GM23338 (cell line): ENCODE measurements around the gene KRTAP4-3. TPM values are rescaled to one million over a fixed set of nuclear protein-coding genes. Genes with fewer than 3 reads are reported as not detected.

Experiments
- ATAC-seq: fragments of 200-7000 bp; cut with Tn5 transposase; 3 replicates; pipeline ENCODE4 v1.9.1; 2020
- DNase-seq: peaks from one replicate; pipeline ENCODE4 v3.0.0-alpha.2; 2015; ENCODE audit warnings: low spot score
- H2AFZ ChIP-seq: fragments of 200-600 bp; sonication (generic); 2 replicates; pipeline ENCODE4 v1.8.0; 2016; ENCODE audit warnings: antibody characterized with exemption, mild to moderate bottlenecking, moderate library complexity
- H3F3A ChIP-seq: fragments of 200-600 bp; sonication (generic); replicated peaks from 2 replicates; pipeline ENCODE4 v1.8.0; 2017; ENCODE audit warnings: antibody characterized with exemption, mixed run types, low read depth
- H3K27ac ChIP-seq: fragments of 200-600 bp; sonication (generic); 2 replicates; pipeline ENCODE4 v1.6.1; 2016; ENCODE audit warnings: low read depth
- H3K27me3 ChIP-seq: fragments of 200-600 bp; sonication (generic); 2 replicates; pipeline ENCODE4 v1.8.0; 2016; ENCODE audit warnings: mild to moderate bottlenecking, mixed run types, moderate library complexity; ENCODE audit not compliant: insufficient read depth
- H3K36me3 ChIP-seq: fragments of 200-600 bp; sonication (generic); 2 replicates; pipeline ENCODE4 v1.8.0; 2016; ENCODE audit warnings: mild to moderate bottlenecking; ENCODE audit not compliant: insufficient read depth
- H3K4me1 ChIP-seq: fragments of 200-600 bp; sonication (generic); 2 replicates; pipeline ENCODE4 v1.8.0; 2016; ENCODE audit warnings: mild to moderate bottlenecking, moderate library complexity; ENCODE audit not compliant: insufficient read depth
- H3K4me2 ChIP-seq: fragments of 200-600 bp; sonication (generic); 2 replicates; pipeline ENCODE4 v1.7.1; 2017; ENCODE audit warnings: mixed run types
- H3K4me3 ChIP-seq: fragments of 200-600 bp; sonication (generic); 2 replicates; pipeline ENCODE4 v1.6.1; 2016; ENCODE audit warnings: mixed run types
- H3K79me2 ChIP-seq: fragments of 200-600 bp; sonication (generic); replicated peaks from 2 replicates; pipeline ENCODE4 v1.8.0; 2017; ENCODE audit warnings: mild to moderate bottlenecking; ENCODE audit not compliant: insufficient read depth
- H3K9me2 ChIP-seq: fragments of 200-600 bp; sonication (generic); 2 replicates; pipeline ENCODE4 v1.8.0; 2017; ENCODE audit not compliant: insufficient read depth
- H4K20me1 ChIP-seq: fragments of 200-600 bp; sonication (generic); replicated peaks from 2 replicates; pipeline ENCODE4 v1.8.0; 2017; ENCODE audit warnings: mild to moderate bottlenecking; ENCODE audit not compliant: insufficient read depth
- H3K27ac Mint-ChIP-seq: 2 replicates; pipeline ENCODE4 v1.8.0; 2020; ENCODE audit warnings: inconsistent platforms, mild to moderate bottlenecking, moderate library complexity, mixed read lengths
- H3K27me3 Mint-ChIP-seq: 3 replicates; pipeline ENCODE4 v1.8.0; 2022; ENCODE audit warnings: low read depth, mild to moderate bottlenecking, moderate library complexity, mixed read lengths, inconsistent platforms; ENCODE audit not compliant: insufficient read depth, poor library complexity
- H3K36me3 Mint-ChIP-seq: 3 replicates; pipeline ENCODE4 v1.8.0; 2021; ENCODE audit warnings: low read depth, mild to moderate bottlenecking, inconsistent platforms, moderate library complexity, mixed read lengths
- H3K4me1 Mint-ChIP-seq: 3 replicates; pipeline ENCODE4 v1.8.0; 2020; ENCODE audit warnings: mild to moderate bottlenecking, inconsistent platforms, mixed read lengths
- H3K4me3 Mint-ChIP-seq: 3 replicates; pipeline ENCODE4 v1.8.0; 2021; ENCODE audit warnings: moderate library complexity, mild to moderate bottlenecking, inconsistent platforms, mixed read lengths
- H3K9me3 Mint-ChIP-seq: 3 replicates; pipeline ENCODE4 v1.8.0; 2020; ENCODE audit warnings: moderate library complexity, mild to moderate bottlenecking, inconsistent platforms, mixed read lengths
- ETS1 ChIP-seq: IDR thresholded peaks from 2 replicates; pipeline ENCODE4 v1.6.1; 2016; ENCODE audit warnings: antibody characterized with exemption
- EZH2phosphoT487 ChIP-seq: fragments of 200-600 bp; sonication (generic); IDR thresholded peaks from one replicate; pipeline ENCODE4 v1.8.1; 2018; ENCODE audit warnings: antibody characterized with exemption; ENCODE audit not compliant: unreplicated experiment
- NANOG ChIP-seq: IDR thresholded peaks from 2 replicates; pipeline ENCODE4 v1.6.1; 2016; ENCODE audit warnings: antibody characterized with exemption, borderline replicate concordance
- ZNF114 ChIP-seq: fragments of 250-450 bp; sonication (Bioruptor Pico); IDR thresholded peaks from 2 replicates; pipeline ENCODE4 v1.5.0; 2020; ENCODE audit warnings: mild to moderate bottlenecking, moderate library complexity
- ZNF462 ChIP-seq: fragments of 250-450 bp; sonication (Bioruptor Pico); IDR thresholded peaks from 2 replicates; pipeline ENCODE4 v1.5.0; 2020; ENCODE audit warnings: mild to moderate bottlenecking, moderate library complexity
- polyA plus RNA-seq: library from polyadenylated mRNA; unstranded; fragments of >200 nt; fragmentation: Nextera tagmentation; extraction: Ambion mirVana; gene quantifications from 2 replicates; pipeline ENCODE4 v1.2.1, GENCODE V29; 2016
- total RNA-seq: library from RNA; depleted of rRNA; stranded (reverse); fragments of >200 nt; shearing (Covaris generic); gene quantifications from 2 replicates; pipeline ENCODE4 v1.2.3, GENCODE V29; 2014

KRTAP4-3 gene
- total and polyA plus RNA-seq, 2 experiments from 2014 or later: not detected

GRCh38 chr17:41178341-41178740, 10.3 kb upstream of the KRTAP4-3 start:
- no peaks in the 10 kb centered on the region for H3K9me3 Mint-ChIP-seq
- no peak overlapping the region for H3K4me3 Mint-ChIP-seq
- H3K36me3 ChIP-seq: no peaks in the 10 kb centered on the region
- H3K4me3 ChIP-seq: no peak overlapping the region
- no peak overlapping the region for H3K27ac ChIP-seq
- H3K4me1 ChIP-seq: no peaks in the 10 kb centered on the region
- H3K4me2 ChIP-seq: no peak overlapping the region
- ATAC-seq (no peak), DNase-seq (no peak)
- H3F3A ChIP-seq: no peaks in the 10 kb centered on the region
- no peaks in the 10 kb centered on the region for H3K27me3 ChIP-seq
- no peaks in the 10 kb centered on the region for H3K36me3 Mint-ChIP-seq
- no peaks in the 10 kb centered on the region for H3K79me2 ChIP-seq
- H3K27me3 Mint-ChIP-seq: peaks cover 5% of the 10 kb centered on the region
- H2AFZ ChIP-seq: no peak overlapping the region
- no peak for TF ChIP-seq EZH2phosphoT487
- no peak for TF ChIP-seq ZNF114
- TF ChIP-seq ZNF462: no peak
- H3K9me2 ChIP-seq: no peaks in the 10 kb centered on the region
- no peak overlapping the region for H3K27ac Mint-ChIP-seq
- no peaks in the 10 kb centered on the region; the same call in 1 of the 2 replicates for H4K20me1 ChIP-seq
- no peaks in the 10 kb centered on the region for H3K4me1 Mint-ChIP-seq

GRCh38 chr17:41177727-41178271, 9.8 kb upstream of the KRTAP4-3 start, which contains the start of gene KRTAP4-2:
Gene KRTAP4-2, minus strand, starts transcription at chr17:41178221. Its CDS starts 57 bp downstream, at chr17:41178164.
- Mint-ChIP-seq H3K27ac (no peak within 1 kb of the TSS), H3K27me3 (peaks cover 5% of the 10 kb centered on the region), H3K36me3 (no peaks in the 10 kb centered on the region), H3K9me3 (no peaks in the 10 kb centered on the region), H3K4me1 (no peaks in the 10 kb centered on the region), H3K4me3 (no peak within 1 kb of the TSS)
- no peaks in the 10 kb centered on the region for H3K36me3 ChIP-seq
- no peaks in the 10 kb centered on the region for H3K4me1 ChIP-seq
- ATAC-seq (no peak), DNase-seq (no peak)
- H3K79me2 ChIP-seq: no peaks in the 10 kb centered on the region
- H3K9me2 ChIP-seq: no peaks in the 10 kb centered on the region
- no peak within 1 kb of the TSS for H3K27ac ChIP-seq
- H3K27me3 ChIP-seq: no peaks in the 10 kb centered on the region
- no peaks in the 10 kb centered on the region; the same call in 1 of the 2 replicates for H4K20me1 ChIP-seq
- no peak within 1 kb of the TSS for H3K4me2 ChIP-seq
- H3F3A ChIP-seq: no peaks in the 10 kb centered on the region
- H2AFZ ChIP-seq: no peak within 1 kb of the TSS
- H3K4me3 ChIP-seq: no peak within 1 kb of the TSS
- no peak for TF ChIP-seq ZNF462
- no peak for TF ChIP-seq NANOG
- no peak for TF ChIP-seq ETS1
